ENCODE measurements around the gene DDIT3.

The DDIT3 gene

GRCh38 chr12:57560516-57560915, 40.2 kb upstream of the DDIT3 start:
- no peaks in the 10 kb centered on the region for H3K9me3 ChIP-seq
- H3K36me3 ChIP-seq, result peaks cover 3% of the 10 kb centered on the region

DNA sequence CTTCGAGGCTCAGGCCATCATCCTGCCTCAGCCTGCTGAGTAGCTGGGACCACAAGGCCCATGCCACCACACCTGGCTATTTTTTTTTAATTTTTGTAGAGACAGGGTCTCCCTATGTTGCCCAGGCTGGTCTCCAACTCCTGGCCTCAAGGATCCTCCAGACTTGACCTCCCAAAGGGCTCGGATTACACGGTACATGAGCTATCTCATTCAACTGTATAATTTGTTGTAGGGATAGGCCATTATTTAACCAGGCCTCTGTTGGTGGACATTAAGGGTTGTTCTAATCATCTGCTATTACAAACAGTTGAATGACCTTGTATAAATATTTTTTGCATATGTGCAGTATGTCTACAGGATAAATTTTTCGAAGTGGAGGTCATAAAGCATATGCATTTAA, 38.5 kb upstream of the DDIT3 start:
- Histone ChIP-seq H3K9me3 (no peaks in the 10 kb centered on the region), H3K27me3 (no peaks in the 10 kb centered on the region), H3K4me1 (peaks cover 3% of the 10 kb centered on the region), H3K4me3 (ENCODE audit: low read depth, low read length) (no peak overlapping the region), H3K36me3 (no peaks in the 10 kb centered on the region)
- TF ChIP-seq CTCF (IDR thresholded peaks at IDR 0.05; ENCODE audit: low read depth, low read length), result no peak
- no peak for DNase-seq

More at GRCh38 chr12:57560516-57560915, 40.2 kb upstream of the DDIT3 start:
- DNase-seq, result no peak
- no peak for TF ChIP-seq CTCF (IDR thresholded peaks at IDR 0.05; ENCODE audit: low read depth, low read length)
- Histone ChIP-seq H3K4me3 (ENCODE audit: low read depth, low read length) (no peak overlapping the region), H3K4me1 (no peaks in the 10 kb centered on the region; the same call in 1 of the 2 replicates), H3K27me3 (no peaks in the 10 kb centered on the region)

GRCh38 chr12:57554897-57555296, 34.6 kb upstream of the DDIT3 start:
- Histone ChIP-seq H3K27me3 (no peaks in the 10 kb centered on the region), H3K9me3 (no peaks in the 10 kb centered on the region), H3K36me3 (no peaks in the 10 kb centered on the region), H3K4me3 (ENCODE audit: low read depth, low read length) (no peak overlapping the region), H3K4me1 (peaks cover 19% of the 10 kb centered on the region)
- TF ChIP-seq CTCF (IDR thresholded peaks at IDR 0.05; ENCODE audit: low read depth, low read length), result no peak
- no peak for DNase-seq

- no peak for DNase-seq
- peaks cover 19% of the 10 kb centered on the region for H3K4me1 ChIP-seq
- TF ChIP-seq CTCF (IDR thresholded peaks at IDR 0.05; ENCODE audit: low read depth, low read length), result no peak
- H3K4me3 ChIP-seq (ENCODE audit: low read depth, low read length), result no peak overlapping the region
- H3K27me3 ChIP-seq, result no peaks in the 10 kb centered on the region
- H3K9me3 ChIP-seq, result no peaks in the 10 kb centered on the region
- H3K36me3 ChIP-seq, result no peaks in the 10 kb centered on the region
Observed at GRCh38 chr12:57554453-57554852, 34.1 kb upstream of the DDIT3 start.

DNA sequence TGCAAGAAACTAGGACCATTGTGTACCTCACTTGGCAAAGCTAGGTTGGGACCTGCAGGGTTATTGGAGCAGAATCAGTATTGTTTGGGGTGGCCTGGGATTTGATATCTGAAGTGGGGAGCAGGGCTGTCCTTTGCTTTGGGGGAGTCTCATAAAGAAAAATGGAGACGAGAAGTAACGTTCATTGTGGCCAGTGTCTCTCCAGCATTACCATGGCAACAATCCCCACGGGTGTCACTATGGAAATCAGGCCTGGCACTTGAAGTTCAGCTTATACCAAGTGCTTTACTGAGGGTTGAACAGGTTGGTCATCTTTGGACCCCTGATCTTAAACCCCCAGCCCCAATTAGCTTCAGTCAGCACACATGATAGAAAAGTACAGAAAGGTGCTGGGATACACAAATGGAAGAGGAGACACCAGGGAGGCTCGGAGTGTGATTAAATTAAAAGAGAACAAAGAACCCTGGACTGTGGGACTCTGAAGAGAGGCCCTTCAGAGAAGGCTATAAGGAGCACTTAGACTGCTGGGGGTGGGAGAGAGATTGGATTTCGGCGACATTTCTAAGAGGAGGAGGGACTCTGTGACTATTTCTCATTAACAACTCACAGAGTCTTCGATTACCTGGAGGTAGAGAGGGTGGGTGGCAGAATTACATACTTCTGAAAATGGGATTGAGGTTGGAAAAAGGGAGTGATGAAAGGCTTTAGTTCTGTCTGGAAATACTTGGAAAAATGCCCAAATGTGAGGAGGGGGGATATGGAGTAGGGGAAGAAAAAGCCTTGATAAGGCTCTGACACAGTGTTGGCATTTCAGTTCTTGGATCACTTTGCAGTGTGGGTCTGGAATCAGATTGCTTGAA, 33.3 kb upstream of the DDIT3 start:
- DNase-seq, result peak; percentile 32
- TF ChIP-seq CTCF (IDR thresholded peaks at IDR 0.05; ENCODE audit: low read depth, low read length), result no peak
- H3K4me1 ChIP-seq, result peaks cover 19% of the 10 kb centered on the region
- H3K4me3 ChIP-seq (ENCODE audit: low read depth, low read length), result peak overlapping the region; percentile 15; the same call in 1 of the 2 replicates
- H3K36me3 ChIP-seq, result no peaks in the 10 kb centered on the region
- no peaks in the 10 kb centered on the region for H3K9me3 ChIP-seq
- no peaks in the 10 kb centered on the region for H3K27me3 ChIP-seq

DNA sequence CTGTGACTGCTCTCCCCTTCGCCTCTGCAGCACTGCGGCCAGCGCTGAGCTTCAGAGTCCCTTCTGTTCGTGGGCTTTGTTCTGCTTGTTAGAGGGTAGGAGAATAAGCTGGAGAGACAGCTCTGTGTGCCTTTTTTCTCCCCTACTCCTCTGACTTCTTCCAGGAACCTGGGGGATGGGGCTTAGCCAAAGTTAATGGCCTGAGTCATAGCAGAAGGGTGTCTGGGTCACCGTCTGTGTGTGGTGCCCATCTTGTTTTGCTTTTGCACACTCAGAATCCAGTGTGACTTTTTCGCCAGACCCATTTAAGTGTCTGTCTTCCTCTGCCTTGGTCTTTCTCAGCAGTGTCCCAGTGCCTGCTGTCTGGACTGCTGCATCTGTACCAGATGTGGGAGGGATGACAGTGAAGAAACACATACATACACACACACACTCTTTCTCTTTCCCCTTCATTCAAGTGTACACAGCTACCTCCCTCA, 32.6 kb upstream of the DDIT3 start:
- Histone ChIP-seq H3K27me3 (no peaks in the 10 kb centered on the region), H3K9me3 (no peaks in the 10 kb centered on the region), H3K4me3 (ENCODE audit: low read depth, low read length) (peak overlapping the region; percentile 15), H3K36me3 (no peaks in the 10 kb centered on the region), H3K4me1 (peaks cover 19% of the 10 kb centered on the region)
- no peak for TF ChIP-seq CTCF (IDR thresholded peaks at IDR 0.05; ENCODE audit: low read depth, low read length)
- DNase-seq, result peak; percentile 38

Data from BE2C (cell line).